ENCODE results near the gene FOXP1. TPM values are rescaled to one million over a fixed set of nuclear protein-coding genes. Genes with fewer than 3 reads are reported as not detected.

FOXP1 gene
- total and polyA plus RNA-seq, 2 of the 8 experiments (the other 6 are each of a cell fraction or from before 2014, with no cell fraction given) = 13.9 to 25.4 TPM

DNA sequence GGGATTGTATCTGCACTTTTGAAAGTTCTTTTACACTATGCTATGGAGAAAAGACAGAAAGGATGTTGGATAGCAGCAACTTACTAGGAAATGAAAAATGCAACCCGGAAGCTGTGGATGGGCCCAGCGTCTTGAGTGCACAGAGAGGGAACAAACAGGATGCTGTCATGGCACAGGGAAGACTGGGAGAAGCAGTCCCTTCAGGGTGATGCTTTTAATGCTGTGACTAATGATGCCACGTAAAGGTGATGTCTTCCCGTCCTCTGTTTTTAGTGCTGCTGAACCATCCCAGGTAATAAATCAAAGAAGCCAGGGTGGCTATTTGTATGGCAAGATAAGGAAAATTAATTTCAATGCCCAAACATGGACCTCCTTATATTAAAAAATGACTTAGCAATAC, 437.6 kb downstream of the FOXP1 start:
- H4K8ac ChIP-seq (ENCODE audit: extremely low read depth, insufficient read depth, low read length) = no peak overlapping the region
- H3K18ac ChIP-seq (ENCODE audit: extremely low read depth, low read length) = no peak overlapping the region
- no peak overlapping the region for H3K23ac ChIP-seq (ENCODE audit: insufficient read length)
- H2AFZ ChIP-seq (ENCODE audit: low read length) = no peak overlapping the region
- POLR2A ChIA-PET (ENCODE audit: partially characterized antibody) = interaction anchor here (1.5 kb wide), 1 partner anchor 11 kb away, joined by 3 read pairs; no protein-coding TSS in a partner anchor
- no peaks in the 10 kb centered on the region for H3K23me2 ChIP-seq (ENCODE audit: low read depth, low read length)
- CTCF ChIA-PET (ENCODE audit: partially characterized antibody) = interaction anchor here (0.6 kb wide), 1 partner anchor 136 kb away, joined by 3 read pairs; no protein-coding TSS in a partner anchor
- H2BK15ac ChIP-seq (ENCODE audit: low read length) = no peak overlapping the region
- H3K14ac ChIP-seq (ENCODE audit: insufficient read length) = no peak overlapping the region
- no peak overlapping the region for H2AK5ac ChIP-seq (ENCODE audit: low read depth, low read length)
- no peak overlapping the region for H3K4ac ChIP-seq (replicated peaks; ENCODE audit: insufficient read length, low read depth, low read length)
- no peak overlapping the region for H3K4me3 ChIP-seq (ENCODE audit: extremely low read depth in 1 of 4, insufficient read depth in 2 of 4, low read depth in 3 of 4, low read length in 4 of 4)
- H2BK12ac ChIP-seq (ENCODE audit: low read depth, low read length) = no peak overlapping the region
- WGBS, 2 experiments (ENCODE audit: extremely low coverage in 1 of 2, insufficient coverage in 1 of 2, insufficient read length in 1 of 2, insufficient replicate concordance in 2 of 2, low coverage in 1 of 2, low lambda C conversion rate in 2 of 2, missing lambda C conversion rate in 1 of 2) = 92% methylated on average over 4 of the region's 4 CpGs; no CpG with 5 or more reads in 1 of the 2 experiments
- H3K4me2 ChIP-seq (ENCODE audit: insufficient read depth in 1 of 2, low read depth in 2 of 2, low read length in 2 of 2) = no peak overlapping the region
- H3K9ac ChIP-seq (replicated peaks in 1 of 4; ENCODE audit: extremely low read depth in 1 of 4, low read depth in 3 of 4, low read length in 3 of 4) = no peak overlapping the region
- H3K36me3 ChIP-seq (ENCODE audit: control insufficient read depth in 2 of 4, insufficient read depth in 4 of 4, low read length in 3 of 4) = no peaks in the 10 kb centered on the region
- H3K4me1 ChIP-seq (replicated peaks in 1 of 4; ENCODE audit: control insufficient read depth in 3 of 4, insufficient read depth in 4 of 4, low read length in 3 of 4) = peaks cover 0 to 11% (median 6%) of the 10 kb centered on the region in 4 experiments; a peak in 6 of 7 replicates
- no peaks in the 10 kb centered on the region for H3K27me3 ChIP-seq (replicated peaks in 1 of 4; ENCODE audit: control insufficient read depth in 3 of 4, extremely low read depth in 1 of 4, insufficient read depth in 3 of 4, low read length in 3 of 4)
- no peak for DNase-seq (ENCODE audit: low read depth in 1 of 2, low spot score in 2 of 2)
- H2BK5ac ChIP-seq (ENCODE audit: low read depth, low read length) = no peak overlapping the region
- no peak overlapping the region for H4K5ac ChIP-seq (ENCODE audit: insufficient read length, low read depth, low read length)
- FAIRE-seq = no peak
- H4K20me1 ChIP-seq (replicated peaks in 1 of 2; ENCODE audit: control insufficient read depth in 1 of 2, insufficient read depth in 2 of 2, low read length in 2 of 2) = no peaks in the 10 kb centered on the region
- no peaks in the 10 kb centered on the region for H3K79me2 ChIP-seq (ENCODE audit: control insufficient read depth in 1 of 2, insufficient read depth in 2 of 2, low read length in 2 of 2)
- H2BK20ac ChIP-seq (ENCODE audit: low read length) = no peak overlapping the region
- H3K9me3 ChIP-seq (ENCODE audit: insufficient read depth in 2 of 2, low read depth in 1 of 2, low read length in 1 of 2) = no peaks in the 10 kb centered on the region
- H3K79me1 ChIP-seq (ENCODE audit: low read depth, low read length) = no peaks in the 10 kb centered on the region
- H2BK120ac ChIP-seq (replicated peaks; ENCODE audit: low read depth, low read length) = no peak overlapping the region
- no peak overlapping the region for H3K27ac ChIP-seq (ENCODE audit: low read depth, low read length)
- H3K56ac ChIP-seq (replicated peaks; ENCODE audit: insufficient read length, low read depth, low read length) = no peak overlapping the region
- no peak overlapping the region for H4K91ac ChIP-seq (replicated peaks; ENCODE audit: insufficient read length, low read length)
- TF ChIP-seq USF2 (IDR thresholded peaks at IDR 0.05; ENCODE audit: low read length) (no peak), MAFK (IDR thresholded peaks at IDR 0.05; ENCODE audit: low read depth, low read length) (no peak), SIX5 (IDR thresholded peaks at IDR 0.05; ENCODE audit: low read depth, low read length) (no peak), RNF2 (IDR thresholded peaks at IDR 0.05; ENCODE audit: borderline replicate concordance, low read depth, low read length, missing control alignments, poor library complexity, severe bottlenecking) (no peak)

Measured in H1 (cell line).